Measurements from ENCODE around the gene OR51G2.

OR51G2 gene

DNA sequence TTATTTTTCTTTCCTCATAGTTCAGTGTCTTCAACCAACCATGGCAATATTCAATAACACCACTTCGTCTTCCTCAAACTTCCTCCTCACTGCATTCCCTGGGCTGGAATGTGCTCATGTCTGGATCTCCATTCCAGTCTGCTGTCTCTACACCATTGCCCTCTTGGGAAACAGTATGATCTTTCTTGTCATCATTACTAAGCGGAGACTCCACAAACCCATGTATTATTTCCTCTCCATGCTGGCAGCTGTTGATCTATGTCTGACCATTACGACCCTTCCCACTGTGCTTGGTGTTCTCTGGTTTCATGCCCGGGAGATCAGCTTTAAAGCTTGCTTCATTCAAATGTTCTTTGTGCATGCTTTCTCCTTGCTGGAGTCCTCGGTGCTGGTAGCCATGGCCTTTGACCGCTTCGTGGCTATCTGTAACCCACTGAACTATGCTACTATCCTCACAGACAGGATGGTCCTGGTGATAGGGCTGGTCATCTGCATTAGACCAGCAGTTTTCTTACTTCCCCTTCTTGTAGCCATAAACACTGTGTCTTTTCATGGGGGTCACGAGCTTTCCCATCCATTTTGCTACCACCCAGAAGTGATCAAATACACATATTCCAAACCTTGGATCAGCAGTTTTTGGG lies 37.2 kb downstream of the OR51G2 start, which contains the start of gene OR51T1:
Gene OR51T1, plus strand, starts transcription at position 41 of the 641 bp plus-strand sequence. Its CDS starts 0 bp downstream, at position 41.
- no peaks in the 10 kb centered on the region for H3K27me3 ChIP-seq (ENCODE audit: insufficient read depth, poor library complexity, severe bottlenecking)
- TF ChIP-seq, protein P1, sequence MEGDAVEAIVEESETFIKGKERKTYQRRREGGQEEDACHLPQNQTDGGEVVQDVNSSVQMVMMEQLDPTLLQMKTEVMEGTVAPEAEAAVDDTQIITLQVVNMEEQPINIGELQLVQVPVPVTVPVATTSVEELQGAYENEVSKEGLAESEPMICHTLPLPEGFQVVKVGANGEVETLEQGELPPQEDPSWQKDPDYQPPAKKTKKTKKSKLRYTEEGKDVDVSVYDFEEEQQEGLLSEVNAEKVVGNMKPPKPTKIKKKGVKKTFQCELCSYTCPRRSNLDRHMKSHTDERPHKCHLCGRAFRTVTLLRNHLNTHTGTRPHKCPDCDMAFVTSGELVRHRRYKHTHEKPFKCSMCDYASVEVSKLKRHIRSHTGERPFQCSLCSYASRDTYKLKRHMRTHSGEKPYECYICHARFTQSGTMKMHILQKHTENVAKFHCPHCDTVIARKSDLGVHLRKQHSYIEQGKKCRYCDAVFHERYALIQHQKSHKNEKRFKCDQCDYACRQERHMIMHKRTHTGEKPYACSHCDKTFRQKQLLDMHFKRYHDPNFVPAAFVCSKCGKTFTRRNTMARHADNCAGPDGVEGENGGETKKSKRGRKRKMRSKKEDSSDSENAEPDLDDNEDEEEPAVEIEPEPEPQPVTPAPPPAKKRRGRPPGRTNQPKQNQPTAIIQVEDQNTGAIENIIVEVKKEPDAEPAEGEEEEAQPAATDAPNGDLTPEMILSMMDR (IDR thresholded peaks at IDR 0.05; ENCODE audit: poor library complexity, severe bottlenecking): no peak
- H3K9me3 ChIP-seq (ENCODE audit: severe bottlenecking): peaks cover 2% of the 10 kb centered on the region
- no peak for ATAC-seq (ENCODE audit: low read depth)
- no peaks in the 10 kb centered on the region for H3K4me1 ChIP-seq (ENCODE audit: insufficient read depth, poor library complexity, severe bottlenecking)
- no peak within 1 kb of the TSS for H3K4me3 ChIP-seq (ENCODE audit: severe bottlenecking)
- H3K36me3 ChIP-seq (ENCODE audit: low read depth): no peaks in the 10 kb centered on the region
- no peak within 1 kb of the TSS for H3K27ac ChIP-seq (ENCODE audit: poor library complexity, severe bottlenecking)
- no peak for DNase-seq (ENCODE audit: low spot score)

DNA sequence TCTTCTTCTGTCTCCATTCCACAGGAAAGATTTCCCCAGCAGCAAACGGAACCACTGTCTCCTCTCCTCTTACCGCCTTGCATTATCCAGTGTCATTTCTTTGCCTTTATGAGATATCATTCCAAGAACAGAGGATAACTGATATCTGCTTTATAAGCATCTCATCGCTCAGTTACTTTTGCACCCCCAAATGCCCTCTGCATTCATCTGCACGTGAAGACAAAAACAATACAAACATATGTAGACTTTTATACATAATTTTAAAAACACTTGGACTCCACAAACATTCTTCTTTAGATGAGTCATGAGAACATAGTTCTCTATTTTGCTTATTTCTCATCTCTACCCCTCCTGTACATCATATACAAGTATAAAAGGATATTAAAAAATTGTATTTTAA lies 38.0 kb downstream of the OR51G2 start:
- peaks cover 2% of the 10 kb centered on the region for H3K9me3 ChIP-seq (ENCODE audit: severe bottlenecking)
- DNase-seq (ENCODE audit: low spot score): no peak
- TF ChIP-seq, protein P1 (IDR thresholded peaks at IDR 0.05; ENCODE audit: poor library complexity, severe bottlenecking): no peak

DNA sequence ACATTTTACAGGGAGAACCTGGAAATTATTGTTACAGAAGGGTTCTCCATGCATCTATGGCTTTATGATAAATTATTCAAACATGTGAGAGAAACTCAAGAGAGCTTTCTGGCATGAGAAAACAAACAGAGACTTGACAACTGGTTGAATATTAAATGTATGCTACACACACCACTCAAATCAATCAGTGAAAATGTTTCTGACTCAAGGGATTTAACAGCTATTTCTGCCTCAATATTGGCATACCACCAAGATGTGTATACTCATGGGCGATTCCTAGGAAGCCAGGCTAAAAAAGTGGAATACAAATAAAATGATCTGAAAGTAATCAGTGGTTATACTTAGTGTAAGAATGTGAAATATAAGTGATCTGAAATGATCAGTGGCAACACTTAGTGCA lies 53.3 kb downstream of the OR51G2 start:
- Histone ChIP-seq H3K4me3 (ENCODE audit: severe bottlenecking) (no peak overlapping the region), H3K4me1 (ENCODE audit: insufficient read depth, poor library complexity, severe bottlenecking) (no peaks in the 10 kb centered on the region)
- DNase-seq (ENCODE audit: low spot score): no peak

More for the DNA sequence above, 38.0 kb downstream of the OR51G2 start:
- no peak for ATAC-seq (ENCODE audit: low read depth)
- Histone ChIP-seq H3K27ac (ENCODE audit: poor library complexity, severe bottlenecking) (no peak overlapping the region), H3K27me3 (ENCODE audit: insufficient read depth, poor library complexity, severe bottlenecking) (no peaks in the 10 kb centered on the region), H3K4me3 (ENCODE audit: severe bottlenecking) (no peak overlapping the region), H3K4me1 (ENCODE audit: insufficient read depth, poor library complexity, severe bottlenecking) (no peaks in the 10 kb centered on the region), H3K36me3 (ENCODE audit: low read depth) (no peaks in the 10 kb centered on the region)

DNA sequence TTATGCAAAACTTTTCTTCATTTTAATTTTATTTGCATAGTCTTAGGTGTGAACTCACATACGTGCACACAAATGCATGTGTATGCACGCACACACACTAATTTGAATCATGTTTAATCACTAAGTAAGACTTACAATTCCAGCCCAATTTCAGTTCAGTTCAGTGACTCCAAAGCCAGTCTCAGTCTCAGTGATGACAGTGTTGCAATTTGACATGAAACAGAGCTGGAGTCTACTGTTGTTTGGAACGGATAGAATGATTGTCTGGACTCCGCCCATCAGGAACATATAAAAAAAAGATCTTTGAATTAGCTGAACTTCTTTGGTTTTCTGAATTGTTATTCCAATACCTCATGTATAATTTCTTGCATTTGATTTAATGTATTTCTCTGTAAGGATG lies 55.3 kb downstream of the OR51G2 start:
- DNase-seq (ENCODE audit: low spot score): no peak
- TF ChIP-seq, protein P1 (IDR thresholded peaks at IDR 0.05; ENCODE audit: poor library complexity, severe bottlenecking): no peak
- Histone ChIP-seq H3K27ac (ENCODE audit: poor library complexity, severe bottlenecking) (no peak overlapping the region), H3K27me3 (ENCODE audit: insufficient read depth, poor library complexity, severe bottlenecking) (no peaks in the 10 kb centered on the region), H3K4me3 (ENCODE audit: severe bottlenecking) (no peak overlapping the region), H3K36me3 (ENCODE audit: low read depth) (no peaks in the 10 kb centered on the region), H3K9me3 (ENCODE audit: severe bottlenecking) (no peaks in the 10 kb centered on the region), H3K4me1 (ENCODE audit: insufficient read depth, poor library complexity, severe bottlenecking) (no peaks in the 10 kb centered on the region)
- ATAC-seq (ENCODE audit: low read depth): no peak

More for the DNA sequence above, 53.3 kb downstream of the OR51G2 start:
- H3K27ac ChIP-seq (ENCODE audit: poor library complexity, severe bottlenecking): no peak overlapping the region
- H3K36me3 ChIP-seq (ENCODE audit: low read depth): no peaks in the 10 kb centered on the region
- TF ChIP-seq, protein P1 (IDR thresholded peaks at IDR 0.05; ENCODE audit: poor library complexity, severe bottlenecking): no peak
- H3K27me3 ChIP-seq (ENCODE audit: insufficient read depth, poor library complexity, severe bottlenecking): no peaks in the 10 kb centered on the region
- H3K9me3 ChIP-seq (ENCODE audit: severe bottlenecking): no peaks in the 10 kb centered on the region
- no peak for ATAC-seq (ENCODE audit: low read depth)
